Measurements from ENCODE around the gene KIRREL3. TPM values are rescaled to one million over a fixed set of nuclear protein-coding genes. Genes with fewer than 3 reads are reported as not detected.
A peak's percentile ranks its signal among the peaks of the same experiment; 100 is the strongest.

The KIRREL3 gene
- total and polyA plus RNA-seq, 2 of the 8 experiments (the other 6 are each of a cell fraction or from before 2014, with no cell fraction given) = 0.29 to 0.32 TPM

GRCh38 chr11:126996036-126996804 lies 4.3 kb downstream of the KIRREL3 start:
- Histone ChIP-seq H4K20me1 (replicated peaks in 1 of 2; ENCODE audit: control insufficient read depth in 1 of 2, insufficient read depth in 2 of 2, low read length in 2 of 2) (no peaks in the 10 kb centered on the region), H3K79me2 (ENCODE audit: control insufficient read depth in 1 of 2, insufficient read depth in 2 of 2, low read length in 2 of 2) (no peaks in the 10 kb centered on the region), H3K4ac (replicated peaks; ENCODE audit: insufficient read length, low read depth, low read length) (no peak overlapping the region), H4K91ac (replicated peaks; ENCODE audit: insufficient read length, low read length) (no peak overlapping the region), H2BK5ac (ENCODE audit: low read depth, low read length) (no peak overlapping the region), H4K8ac (ENCODE audit: extremely low read depth, insufficient read depth, low read length) (no peak overlapping the region), H4K5ac (ENCODE audit: insufficient read length, low read depth, low read length) (no peak overlapping the region), H2BK12ac (ENCODE audit: low read depth, low read length) (no peak overlapping the region), H3K14ac (ENCODE audit: insufficient read length) (no peak overlapping the region), H2AFZ (ENCODE audit: low read length) (no peak overlapping the region), H2BK20ac (ENCODE audit: low read length) (0 out of 2 replicates have a peak overlapping the region, but pooled peaks have one; percentile 57), H3K27me3 (replicated peaks in 1 of 4; ENCODE audit: control insufficient read depth in 3 of 4, extremely low read depth in 1 of 4, insufficient read depth in 3 of 4, low read length in 3 of 4) (peaks cover 20 to 34% (median 28%) of the 10 kb centered on the region in 4 experiments), H2AK5ac (ENCODE audit: low read depth, low read length) (0 out of 2 replicates have a peak overlapping the region, but pooled peaks have one; percentile 0), H3K27ac (ENCODE audit: low read depth, low read length) (no peak overlapping the region), H3K4me1 (replicated peaks in 1 of 4; ENCODE audit: control insufficient read depth in 3 of 4, insufficient read depth in 4 of 4, low read length in 3 of 4) (peaks cover 0 to 10% (median 4%) of the 10 kb centered on the region in 4 experiments; a peak in 5 of 7 replicates), H2BK15ac (ENCODE audit: low read length) (no peak overlapping the region), H3K79me1 (ENCODE audit: low read depth, low read length) (no peaks in the 10 kb centered on the region), H2BK120ac (replicated peaks; ENCODE audit: low read depth, low read length) (no peak overlapping the region), H3K4me3 (ENCODE audit: extremely low read depth in 1 of 4, insufficient read depth in 2 of 4, low read depth in 3 of 4, low read length in 4 of 4) (no peak overlapping the region), H3K9me3 (ENCODE audit: insufficient read depth in 2 of 2, low read depth in 1 of 2, low read length in 1 of 2) (no peaks in the 10 kb centered on the region), H3K56ac (replicated peaks; ENCODE audit: insufficient read length, low read depth, low read length) (no peak overlapping the region), H3K36me3 (ENCODE audit: control insufficient read depth in 2 of 4, insufficient read depth in 4 of 4, low read length in 3 of 4) (no peaks in the 10 kb centered on the region), H3K9ac (replicated peaks in 1 of 4; ENCODE audit: extremely low read depth in 1 of 4, low read depth in 3 of 4, low read length in 3 of 4) (no peak overlapping the region), H3K18ac (ENCODE audit: extremely low read depth, low read length) (no peak overlapping the region), H3K23ac (ENCODE audit: insufficient read length) (no peak overlapping the region), H3K23me2 (ENCODE audit: low read depth, low read length) (peaks cover 4% of the 10 kb centered on the region; the same call in 1 of the 2 replicates), H3K4me2 (ENCODE audit: insufficient read depth in 1 of 2, low read depth in 2 of 2, low read length in 2 of 2) (no peak overlapping the region)
- 74% methylated on average over 4 of the region's 4 CpGs; no CpG with 5 or more reads in 1 of the 2 experiments for WGBS, 2 experiments (ENCODE audit: extremely low coverage in 1 of 2, insufficient coverage in 1 of 2, insufficient read length in 1 of 2, insufficient replicate concordance in 2 of 2, low coverage in 1 of 2, low lambda C conversion rate in 2 of 2, missing lambda C conversion rate in 1 of 2)
- CTCF ChIA-PET (ENCODE audit: partially characterized antibody) = interaction anchor here (1.9 kb wide), 1 partner anchor 388 kb away, joined by 5 read pairs; no protein-coding TSS in a partner anchor
- DNase-seq (ENCODE audit: low read depth in 1 of 2, low spot score in 2 of 2) = no peak
- POLR2A ChIA-PET (ENCODE audit: partially characterized antibody) = no interaction called here
- FAIRE-seq = no peak
- TF ChIP-seq CEBPB (IDR thresholded peaks at IDR 0.05; ENCODE audit: low read depth, low read length) = no peak
- no peak for TF ChIP-seq GABPA (IDR thresholded peaks at IDR 0.05; ENCODE audit: borderline replicate concordance, insufficient read depth, low read length)
- no peak for TF ChIP-seq KDM5A (IDR thresholded peaks at IDR 0.05; ENCODE audit: low read length)
- no peak for TF ChIP-seq PHF8 (conservative IDR thresholded peaks at IDR 0.05; ENCODE audit: low read depth, low read length)
- TF ChIP-seq RFX5 (IDR thresholded peaks at IDR 0.05; ENCODE audit: borderline replicate concordance, low read depth, low read length) = no peak
- TF ChIP-seq MAFK (IDR thresholded peaks at IDR 0.05; ENCODE audit: low read depth, low read length) = no peak
- TF ChIP-seq SIX5 (IDR thresholded peaks at IDR 0.05; ENCODE audit: low read depth, low read length) = no peak
- TF ChIP-seq SIRT6 (IDR thresholded peaks at IDR 0.05; ENCODE audit: low read length) = no peak
- TF ChIP-seq POU5F1 (IDR thresholded peaks at IDR 0.05; ENCODE audit: low read depth, low read length) = no peak
- TF ChIP-seq MAX (IDR thresholded peaks at IDR 0.05) = no peak
- TF ChIP-seq EP300 (IDR thresholded peaks at IDR 0.05; ENCODE audit: borderline replicate concordance in 1 of 2, low read depth in 2 of 2, low read length in 2 of 2) = no peak
- TF ChIP-seq CHD1 (IDR thresholded peaks at IDR 0.05; ENCODE audit: low read depth, low read length) = no peak
- TF ChIP-seq TAF7 (optimal IDR thresholded peaks at IDR 0.05; ENCODE audit: borderline replicate concordance, low read depth, low read length) = no peak

Measured in H1 (cell line).